ENCODE data around the gene TRIO.
A peak's percentile ranks its signal among the peaks of the same experiment; 100 is the strongest.

TRIO gene

DNA sequence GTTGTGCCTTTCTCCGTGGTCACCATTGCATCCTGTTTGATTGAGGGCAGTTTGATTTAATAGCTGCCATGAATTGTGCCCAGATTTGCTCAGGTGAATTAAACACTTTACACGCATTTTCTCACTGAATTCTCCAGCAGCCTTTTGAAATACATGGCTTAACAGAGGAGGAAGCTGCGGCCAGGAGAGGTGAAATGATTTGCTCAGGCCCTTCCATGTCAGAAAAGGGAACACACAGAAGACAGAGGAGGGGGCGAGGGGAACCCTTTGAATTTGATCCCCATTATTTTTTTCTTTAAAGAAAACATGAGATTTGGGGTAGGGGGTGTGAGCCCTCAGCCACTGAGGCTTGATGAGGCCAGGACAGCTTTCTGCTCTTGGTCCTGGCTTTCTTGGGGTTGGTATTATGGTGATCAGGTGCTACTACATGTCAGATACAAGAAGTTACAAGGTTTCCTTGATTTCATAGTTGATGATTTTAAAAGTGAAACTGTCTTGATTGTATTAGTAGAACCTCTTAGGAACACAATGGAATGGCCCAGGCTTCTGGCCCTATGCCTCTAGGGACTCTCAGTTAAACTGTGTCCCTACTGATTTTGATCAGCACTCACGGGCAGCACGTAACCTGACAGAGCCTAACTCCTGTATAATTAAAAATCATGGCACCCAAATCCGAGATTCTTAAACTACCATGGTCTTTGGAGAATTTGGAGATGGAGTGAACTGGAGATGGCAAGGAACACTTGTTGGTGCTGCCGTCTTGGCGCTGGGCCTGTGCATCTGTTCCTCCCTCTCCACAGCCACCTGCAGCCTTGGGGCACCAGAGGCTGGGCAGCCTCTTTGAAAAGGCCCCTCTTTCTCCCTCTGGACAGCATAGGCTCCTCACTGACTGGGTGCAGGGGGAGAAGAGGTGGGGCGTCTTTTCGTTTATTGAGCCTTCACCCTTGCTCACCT is 107.9 kb downstream of the TRIO start:
- DNase-seq: no peak

- no peak for DNase-seq
Observed at GRCh38 chr5:14251733-14252132, 108.6 kb downstream of the TRIO start.

DNA sequence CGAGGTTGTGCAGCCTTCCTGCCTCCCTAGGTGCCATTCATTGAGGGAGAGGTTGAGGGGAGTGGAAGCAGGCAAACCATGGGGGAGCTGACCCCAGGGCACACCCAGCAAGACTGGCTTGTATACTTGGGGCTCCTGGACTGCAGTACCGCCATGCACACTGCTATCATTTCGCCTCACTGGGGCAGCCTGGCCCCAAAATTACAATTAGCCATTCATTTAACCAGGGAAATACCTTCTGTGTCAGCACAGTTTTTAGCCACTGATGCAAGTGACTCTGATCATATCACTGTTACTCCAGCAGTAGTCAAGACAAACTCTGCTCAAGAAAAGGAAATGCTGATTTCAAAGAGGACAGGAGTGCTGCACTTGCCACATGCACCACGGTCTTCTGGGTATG is 109.7 kb downstream of the TRIO start:
- DNase-seq: no peak

- no peak for DNase-seq
Observed at GRCh38 chr5:14254686-14255085, 111.5 kb downstream of the TRIO start.

DNA sequence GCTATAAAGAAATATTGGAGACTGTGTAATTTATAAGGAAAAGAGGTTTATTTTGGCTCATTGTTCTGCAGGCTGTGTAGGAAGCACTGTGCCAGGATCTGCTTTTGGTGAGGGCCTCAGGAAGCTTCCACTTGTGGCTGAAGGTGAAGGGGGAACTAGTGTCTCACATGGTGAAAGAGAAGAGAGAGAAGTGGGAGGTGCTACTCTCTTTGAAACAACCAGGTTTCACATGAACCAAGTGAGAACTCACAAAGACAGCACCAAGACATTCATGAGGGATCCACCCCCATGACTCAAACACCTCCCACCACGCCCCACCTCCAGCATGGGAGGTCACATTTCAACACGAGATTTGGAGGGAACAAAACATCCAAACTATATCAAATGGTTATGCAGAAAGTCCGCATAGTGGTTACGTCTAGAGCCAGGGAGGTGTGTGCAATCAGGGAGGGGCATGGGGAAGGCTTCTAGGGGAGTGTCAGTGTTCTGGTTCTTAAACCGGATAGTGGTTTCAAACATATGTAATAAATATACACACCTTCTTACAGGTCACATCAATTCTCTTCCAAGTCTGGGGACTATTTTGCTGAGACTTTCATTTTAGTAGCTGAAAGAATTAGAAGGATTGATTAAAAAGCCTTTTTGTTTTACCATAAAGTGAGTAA is 113.0 kb downstream of the TRIO start:
- DNase-seq: no peak

DNA sequence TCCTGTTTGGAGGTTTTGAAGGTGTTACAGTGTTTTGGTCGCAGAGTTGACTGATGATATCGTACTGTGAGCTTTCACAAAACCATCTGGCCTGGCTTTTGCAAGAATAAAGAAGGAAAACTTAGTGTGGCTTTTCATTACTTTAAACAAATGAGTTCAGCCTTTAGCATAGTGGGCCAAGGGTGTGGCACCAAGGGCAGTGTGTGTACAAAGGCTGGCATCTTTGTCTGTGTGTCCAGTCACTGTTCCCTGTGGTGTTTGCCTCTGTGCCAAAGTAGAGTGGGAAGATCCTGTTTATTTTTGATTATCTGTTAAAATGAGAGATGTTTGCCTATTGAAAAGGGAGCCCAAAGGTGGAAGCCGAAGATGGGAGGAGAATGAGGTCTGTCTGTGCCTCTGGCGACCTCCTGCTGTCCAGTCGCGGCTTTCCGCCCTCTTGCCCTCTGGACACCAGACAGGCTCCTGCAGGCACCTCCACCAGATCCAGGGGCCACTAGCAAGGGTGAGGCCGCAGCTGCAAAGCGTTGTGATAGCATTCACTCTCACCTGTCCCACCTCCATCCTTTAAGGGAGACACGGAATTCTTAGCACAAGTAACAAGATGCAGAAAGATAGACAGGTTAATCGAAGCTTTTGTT is 113.7 kb downstream of the TRIO start:
- no peak for DNase-seq

- no peak for DNase-seq
Observed at GRCh38 chr5:14257995-14258403, 114.9 kb downstream of the TRIO start.

DNA sequence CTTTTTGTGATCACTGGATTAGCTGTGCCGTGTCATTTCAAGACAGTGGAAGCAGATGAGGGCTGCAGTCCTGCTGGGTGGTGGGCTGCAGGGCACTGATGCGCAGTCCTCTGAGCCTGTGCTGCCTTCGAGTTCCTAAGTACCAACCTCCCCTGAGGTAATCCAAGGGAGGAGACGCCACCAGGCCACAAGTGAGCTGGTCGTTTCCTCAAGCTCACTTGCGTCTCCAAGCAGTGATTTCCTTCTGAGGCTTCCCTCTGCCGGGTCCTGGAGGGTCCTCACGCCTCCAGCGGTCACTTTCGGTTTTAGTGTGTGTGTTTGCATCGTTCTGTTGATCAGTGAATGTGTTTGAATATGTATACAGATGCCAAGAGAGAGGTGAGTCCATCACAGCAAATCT is 115.7 kb downstream of the TRIO start:
- no peak for DNase-seq

DNA sequence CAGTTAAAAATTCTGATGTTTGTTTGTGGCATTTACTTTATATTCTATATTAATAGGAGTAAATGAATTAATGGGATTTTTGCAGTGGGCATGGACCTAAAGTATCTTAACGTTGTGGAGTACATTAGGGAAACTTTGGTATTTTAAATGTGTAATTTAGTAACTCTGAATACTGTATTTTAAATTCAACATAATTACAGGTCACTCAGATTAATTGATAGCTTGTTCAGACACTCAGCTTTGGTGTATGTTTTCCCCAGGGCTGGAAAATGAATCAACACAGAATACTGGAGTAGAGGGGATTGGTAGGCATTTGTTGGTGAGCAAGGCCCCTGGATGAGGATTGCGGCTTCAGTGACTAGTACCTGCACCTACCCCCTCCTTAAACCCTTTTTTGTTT is 117.5 kb downstream of the TRIO start:
- no peak for DNase-seq

DNA sequence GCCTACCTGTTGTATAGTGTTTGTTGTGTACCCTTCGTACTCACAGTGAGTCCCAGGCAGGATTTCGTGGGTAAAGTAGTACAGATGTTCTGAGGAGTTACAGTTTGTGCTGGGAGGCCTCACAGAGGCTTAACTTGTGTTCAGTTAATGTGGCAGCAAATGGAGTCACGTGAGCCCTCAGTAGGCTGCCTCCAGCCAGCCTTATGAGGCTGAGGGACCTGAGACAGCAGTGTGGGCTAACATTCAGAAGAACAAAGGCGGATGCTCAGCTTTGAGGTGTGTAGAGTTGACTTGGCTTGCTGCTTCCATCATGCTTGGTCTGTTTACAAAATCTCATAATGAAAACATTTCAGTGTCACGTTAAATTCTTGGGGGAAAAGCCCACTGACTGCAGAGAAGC is 118.1 kb downstream of the TRIO start:
- DNase-seq: no peak

DNA sequence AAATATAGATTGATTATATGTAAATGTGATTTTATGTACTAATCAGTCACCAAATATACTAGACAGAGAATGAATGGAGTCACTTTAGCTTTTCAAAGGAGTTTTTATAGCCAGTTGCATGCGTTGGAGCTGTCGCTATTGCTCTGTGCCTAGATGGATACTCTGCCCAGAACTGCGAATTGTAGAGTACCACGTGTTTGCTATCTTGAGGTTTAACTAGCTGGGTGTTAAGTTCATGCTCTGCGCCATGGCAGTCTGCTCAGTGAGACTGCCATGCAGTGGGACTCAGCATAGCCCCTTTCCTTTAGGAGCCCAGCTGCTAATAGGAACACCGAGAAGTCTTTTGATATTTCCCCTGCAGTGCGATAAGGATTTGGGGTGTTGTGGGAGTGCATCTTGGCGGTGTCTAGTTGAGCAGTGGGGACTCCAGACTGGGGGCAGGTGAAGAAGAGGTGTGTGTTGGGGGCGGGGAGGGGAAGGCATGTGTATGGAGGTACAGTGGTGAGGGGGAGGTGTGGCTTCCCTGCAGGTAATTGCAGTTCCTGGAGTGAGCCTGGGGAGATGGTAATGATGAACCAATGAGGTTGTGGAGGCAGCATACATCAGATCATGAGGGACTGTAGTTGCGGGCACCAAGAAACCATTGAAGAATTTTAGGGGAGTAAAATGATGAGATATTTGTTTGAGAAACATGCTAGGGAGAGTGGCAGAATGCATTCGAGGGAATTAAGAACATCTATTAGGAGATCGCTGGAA is 118.9 kb downstream of the TRIO start:
- DNase-seq: no peak

GRCh38 chr5:14263113-14263512 is 120.0 kb downstream of the TRIO start:
- no peak for DNase-seq

DNA sequence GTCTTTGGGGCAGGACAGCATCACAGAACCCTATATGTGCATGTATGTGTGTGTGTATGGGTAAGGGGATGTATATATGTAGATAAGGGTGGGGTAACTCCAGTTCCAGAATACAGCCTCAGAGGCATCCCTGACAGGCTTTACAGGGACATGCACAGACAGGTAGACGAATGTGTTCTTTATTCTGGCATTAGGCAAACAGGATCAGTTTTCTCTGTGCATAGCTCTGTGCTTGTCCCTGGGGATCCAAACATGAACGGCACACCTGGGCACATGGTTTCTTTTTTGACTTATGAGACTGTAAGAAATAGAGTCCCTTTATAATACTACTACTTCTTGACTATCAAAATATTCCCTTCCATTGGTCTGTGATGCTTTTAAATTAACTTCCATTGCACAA is 120.6 kb downstream of the TRIO start:
- no peak for DNase-seq

GRCh38 chr5:14264605-14265316 is 121.6 kb downstream of the TRIO start:
- DNase-seq: peak; percentile 43 to 44

- no peak for DNase-seq
Observed at GRCh38 chr5:14265570-14265969, 122.4 kb downstream of the TRIO start.

DNA sequence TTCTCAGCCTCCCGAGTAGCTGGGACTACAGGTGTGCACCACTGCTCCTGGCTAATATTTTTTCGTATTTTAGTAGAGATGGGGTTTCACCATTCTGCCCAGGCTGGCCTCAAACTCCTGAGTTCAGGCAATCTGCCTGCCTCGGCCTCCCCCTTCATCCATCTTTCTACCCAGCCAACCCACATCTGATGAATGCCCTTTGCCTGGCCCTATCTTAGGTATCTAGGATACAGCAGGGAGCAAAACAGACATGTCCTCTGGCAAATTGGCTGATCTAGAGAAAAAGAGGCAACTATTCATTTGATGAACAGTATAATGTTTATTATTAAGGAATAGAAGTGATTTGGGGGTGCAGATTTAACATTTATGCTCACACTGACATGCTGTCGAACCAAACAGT is 123.0 kb downstream of the TRIO start:
- DNase-seq: no peak

GRCh38 chr5:14266686-14267085 is 123.5 kb downstream of the TRIO start:
- DNase-seq: no peak

- no peak for DNase-seq
Observed at GRCh38 chr5:14267166-14267838, 124.2 kb downstream of the TRIO start.

DNA sequence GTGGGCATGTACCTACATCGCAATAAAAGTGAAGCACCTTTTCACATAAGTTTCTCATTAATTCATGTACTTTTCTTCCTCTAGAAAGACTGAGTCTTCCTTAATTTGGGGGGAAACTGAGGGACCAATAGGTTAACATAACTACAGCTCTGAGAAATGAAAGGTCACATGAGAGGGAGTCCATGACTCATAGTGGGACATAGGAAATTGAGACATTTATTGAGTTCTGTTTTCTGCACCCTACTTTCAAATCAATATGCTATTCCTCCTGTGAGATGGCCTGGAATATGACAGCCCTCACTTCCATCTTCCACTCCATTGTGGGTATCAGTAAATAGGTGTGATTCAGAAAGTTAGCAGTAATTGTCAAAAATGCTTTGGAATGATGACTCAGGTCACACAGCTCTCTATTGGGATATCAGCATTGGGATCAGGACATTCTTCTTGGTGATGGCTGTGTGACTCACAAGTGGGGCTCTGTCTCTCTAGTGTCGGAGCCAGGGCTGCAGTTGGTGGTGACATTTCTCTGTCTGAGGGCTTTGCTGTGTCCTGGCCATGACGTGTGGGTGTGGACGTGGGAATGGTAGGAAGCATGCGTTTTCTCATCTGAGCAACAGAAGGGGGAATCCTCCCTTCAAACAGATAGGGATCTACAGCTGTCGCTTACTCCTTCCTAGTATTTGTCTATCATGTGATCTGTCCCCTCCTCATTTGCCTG is 125.0 kb downstream of the TRIO start:
- no peak for DNase-seq

DNA sequence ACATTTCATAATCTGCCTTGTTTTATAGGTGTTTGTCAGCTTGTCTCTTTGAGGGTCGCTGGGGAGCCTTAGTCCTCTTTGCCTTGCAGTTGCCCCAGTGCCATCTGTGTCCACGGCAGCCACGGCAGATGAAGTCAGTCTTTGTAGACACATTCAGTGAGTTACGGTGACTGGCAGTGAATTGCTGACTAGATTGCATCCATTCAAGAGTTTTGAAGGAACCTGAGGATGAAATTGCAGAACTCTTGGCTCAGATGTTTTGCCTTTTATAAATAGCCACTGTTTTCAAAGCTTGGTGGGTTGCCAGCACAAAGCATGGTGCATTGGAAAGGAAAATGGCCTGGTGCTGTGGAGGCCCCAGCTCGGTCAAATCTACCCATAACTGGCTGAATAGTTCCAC is 125.6 kb downstream of the TRIO start:
- no peak for DNase-seq

DNA sequence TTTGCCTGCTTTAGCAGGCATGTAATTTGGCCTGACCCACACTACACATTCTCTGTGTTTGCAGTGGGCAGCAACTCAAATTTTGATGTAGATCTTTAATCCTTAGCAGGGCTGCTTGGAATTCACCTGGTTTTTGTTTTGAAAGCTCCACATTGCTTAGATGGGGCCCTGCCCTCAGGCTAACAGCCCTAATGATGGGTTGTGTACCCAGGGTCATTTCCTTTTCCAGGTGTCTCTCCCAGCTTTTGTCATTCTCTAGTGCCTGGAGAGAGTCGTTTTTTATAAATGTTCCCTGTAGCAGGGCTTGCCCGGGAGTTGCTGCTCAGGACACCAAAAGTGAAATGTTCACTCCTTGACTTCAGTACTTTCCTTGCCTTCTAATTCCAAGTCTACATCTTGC is 126.3 kb downstream of the TRIO start:
- no peak for DNase-seq
